GM21447 (cell line): Measurements from ENCODE around the gene ACCSL.

Experiments used
- ATAC-seq: cut with Tn5 transposase; IDR thresholded peaks from one replicate; pipeline ENCODE4 v1.9.1; 2021; ENCODE audit not compliant: unreplicated experiment

Gene ACCSL

GRCh38 chr11:44049832-44050231 is 2.1 kb downstream of the ACCSL start:
- ATAC-seq = no peak

GRCh38 chr11:44051171-44051570 is 3.4 kb downstream of the ACCSL start:
- no peak for ATAC-seq

GRCh38 chr11:44057340-44057739 is 9.6 kb downstream of the ACCSL start:
- no peak for ATAC-seq

- ATAC-seq = no peak
Observed at GRCh38 chr11:44058275-44058674, 10.5 kb downstream of the ACCSL start.

- no peak for ATAC-seq
Observed at GRCh38 chr11:44065161-44065661, 17.4 kb downstream of the ACCSL start.

GRCh38 chr11:44065841-44066731 is 18.3 kb downstream of the ACCSL start, which contains the start of gene ACCS:
ACCS (plus strand) TSS chr11:44066270; CDS start chr11:44067628, 1,358 bp downstream.
- ATAC-seq = peak; percentile 95

- ATAC-seq = no peak
Observed at GRCh38 chr11:44066732-44067141, 19.0 kb downstream of the ACCSL start.

- ATAC-seq = no peak
Observed at GRCh38 chr11:44067266-44067665, 19.5 kb downstream of the ACCSL start.

- ATAC-seq = no peak
Observed at GRCh38 chr11:44068180-44068579, 20.4 kb downstream of the ACCSL start.

- no peak for ATAC-seq
Observed at GRCh38 chr11:44071157-44071556, 23.4 kb downstream of the ACCSL start.

- no peak for ATAC-seq
Observed at GRCh38 chr11:44072757-44073658, 25.2 kb downstream of the ACCSL start.

GRCh38 chr11:44078794-44079193 is 31.0 kb downstream of the ACCSL start:
- no peak for ATAC-seq

GRCh38 chr11:44079376-44079775 is 31.6 kb downstream of the ACCSL start:
- ATAC-seq = no peak

- ATAC-seq = no peak
Observed at GRCh38 chr11:44080951-44081350, 33.2 kb downstream of the ACCSL start.

GRCh38 chr11:44082645-44083044 is 34.9 kb downstream of the ACCSL start:
- no peak for ATAC-seq

GRCh38 chr11:44083433-44083832 is 35.7 kb downstream of the ACCSL start:
- ATAC-seq = no peak

- ATAC-seq = no peak
Observed at GRCh38 chr11:44083906-44084305, 36.1 kb downstream of the ACCSL start.

- no peak for ATAC-seq
Observed at GRCh38 chr11:44085330-44085729, 37.5 kb downstream of the ACCSL start.

GRCh38 chr11:44088377-44088776 is 40.6 kb downstream of the ACCSL start:
- no peak for ATAC-seq

GRCh38 chr11:44088871-44089270 is 41.1 kb downstream of the ACCSL start:
- no peak for ATAC-seq

- ATAC-seq = no peak
Observed at GRCh38 chr11:44090539-44090938, 42.8 kb downstream of the ACCSL start.
